IMR-90 (cell line): ENCODE measurements around the gene FUT4. TPM values are rescaled to one million over a fixed set of nuclear protein-coding genes. Genes with fewer than 3 reads are reported as not detected.

Experiments
- ATAC-seq: fragments of 200-7000 bp; cut with Tn5 transposase; 2 replicates; pipeline ENCODE4 v1.9.1; 2020; ENCODE audit warnings: low read depth, mild to moderate bottlenecking, moderate library complexity
- BruUV-seq: library from RNA; stranded (reverse); fragments of 400-500 nt; replicated peaks from 2 replicates; lab custom pipeline; 2021; lab: Mats Ljungman, UMichigan
- CTCF ChIA-PET: fragments of 300-600 bp; formaldehyde crosslinking; extraction: SDS; loops from one replicate; lab custom pipeline; 2021; ENCODE audit warnings: antibody characterized with exemption; lab: Yijun Ruan, JAX
- POLR2A ChIA-PET: fragments of 300-600 bp; sonication (Branson Sonifier 250); formaldehyde crosslinking; loops from one replicate; lab custom pipeline; 2022; ENCODE audit warnings: antibody characterized with exemption; ENCODE audit not compliant: unreplicated experiment; lab: Charles Lee
- DNase-seq: peaks from one replicate; pipeline ENCODE4 v3.0.0; 2013
- H2AFZ ChIP-seq: replicated peaks from 2 replicates; pipeline ENCODE3; 2013; ENCODE audit warnings: low read length, mild to moderate bottlenecking; ENCODE audit not compliant: poor library complexity
- H2AK5ac ChIP-seq: 2 replicates; pipeline ENCODE4 v1.6.1; 2013; ENCODE audit warnings: low read depth, low read length, inconsistent platforms
- H2AK9ac ChIP-seq: replicated peaks from 2 replicates; pipeline ENCODE3; 2013; ENCODE audit warnings: mild to moderate bottlenecking, low read depth, low read length, moderate library complexity; ENCODE audit not compliant: poor library complexity
- H2BK120ac ChIP-seq: 2 replicates; pipeline ENCODE4 v1.6.1; 2013; ENCODE audit warnings: low read depth, low read length, inconsistent platforms
- H2BK15ac ChIP-seq: 3 replicates; pipeline ENCODE4 v1.6.1; 2013; ENCODE audit warnings: low read depth, low read length, inconsistent platforms
- H2BK20ac ChIP-seq: 2 replicates; pipeline ENCODE4 v1.6.1; 2013; ENCODE audit warnings: low read depth, mild to moderate bottlenecking, inconsistent platforms, low read length, moderate library complexity
- H2BK5ac ChIP-seq: 2 replicates; pipeline ENCODE4 v1.6.1; 2013; ENCODE audit warnings: mild to moderate bottlenecking, low read depth, low read length, inconsistent platforms; ENCODE audit not compliant: poor library complexity, severe bottlenecking
- H3K14ac ChIP-seq: replicated peaks from 2 replicates; pipeline ENCODE4 v1.6.1; 2013; ENCODE audit warnings: low read depth, low read length, inconsistent platforms
- H3K18ac ChIP-seq: 2 replicates; pipeline ENCODE4 v1.6.1; 2013; ENCODE audit warnings: low read depth, low read length, control low read depth
- H3K23ac ChIP-seq: 2 replicates; pipeline ENCODE4 v1.6.1; 2013; ENCODE audit warnings: low read depth, low read length, inconsistent platforms
- H3K27ac ChIP-seq: 2 replicates; pipeline ENCODE4 v1.5.1; 2013; ENCODE audit warnings: mild to moderate bottlenecking, control low read depth, low read length; ENCODE audit not compliant: insufficient read depth
- H3K27me3 ChIP-seq: 2 replicates; pipeline ENCODE4 v1.6.1; 2013; ENCODE audit warnings: low read length; ENCODE audit not compliant: control insufficient read depth, insufficient read depth
- H3K36me3 ChIP-seq: 2 replicates; pipeline ENCODE4 v1.6.1; 2013; ENCODE audit warnings: low read length, mixed read lengths; ENCODE audit not compliant: control insufficient read depth, insufficient read depth
- H3K4ac ChIP-seq: 2 replicates; pipeline ENCODE4 v1.6.1; 2013; ENCODE audit warnings: low read depth, low read length, inconsistent platforms
- H3K4me1 ChIP-seq: 2 replicates; pipeline ENCODE4 v1.6.1; 2013; ENCODE audit warnings: low read length, mixed read lengths; ENCODE audit not compliant: control insufficient read depth, insufficient read depth
- H3K4me2 ChIP-seq: 2 replicates; pipeline ENCODE4 v1.6.1; 2013; ENCODE audit warnings: low read depth, mild to moderate bottlenecking, control low read depth, low read length, moderate library complexity
- H3K4me3 ChIP-seq: 2 replicates; pipeline ENCODE4 v1.5.1; 2013; ENCODE audit warnings: low read depth, mild to moderate bottlenecking, control low read depth, low read length, moderate library complexity; ENCODE audit not compliant: insufficient read depth
- H3K56ac ChIP-seq: 2 replicates; pipeline ENCODE4 v1.6.1; 2013; ENCODE audit warnings: low read length, inconsistent platforms; ENCODE audit not compliant: insufficient read depth; ENCODE audit errors: extremely low read depth
- H3K79me1 ChIP-seq, 2 experiments: 2 replicates each; pipeline ENCODE4 v1.6.1; 2013; ENCODE audit warnings: low read length in 2 of 2, inconsistent platforms in 1 of 2, low read depth in 1 of 2
- H3K9ac ChIP-seq: 2 replicates; pipeline ENCODE4 v1.6.1; 2013; ENCODE audit warnings: low read depth, low read length, control low read depth
- H3K9me1 ChIP-seq: 2 replicates; pipeline ENCODE4 v1.6.1; 2013; ENCODE audit warnings: low read length, inconsistent platforms; ENCODE audit not compliant: insufficient read depth
- H3K9me3 ChIP-seq: 2 replicates; pipeline ENCODE4 v1.6.1; 2013; ENCODE audit warnings: low read length; ENCODE audit not compliant: control insufficient read depth, insufficient read depth
- H4K20me1 ChIP-seq: 2 replicates; pipeline ENCODE4 v1.6.1; 2013; ENCODE audit warnings: low read length, inconsistent platforms; ENCODE audit not compliant: insufficient read depth
- H4K5ac ChIP-seq: 2 replicates; pipeline ENCODE4 v1.6.1; 2013; ENCODE audit warnings: mild to moderate bottlenecking, low read depth, low read length, control low read depth
- H4K8ac ChIP-seq, 2 experiments: 2 replicates each; pipeline ENCODE4 v1.6.1; 2013; ENCODE audit warnings: low read depth in 2 of 2, low read length in 2 of 2, control low read depth in 1 of 2, inconsistent platforms in 1 of 2
- H4K91ac ChIP-seq: 2 replicates; pipeline ENCODE4 v1.6.1; 2013; ENCODE audit warnings: low read depth, low read length, inconsistent platforms; ENCODE audit not compliant: insufficient read depth
- BHLHE40 ChIP-seq: fragments of 150-350 bp; IDR thresholded peaks from 2 replicates; pipeline ENCODE4 v1.6.1; 2016; ENCODE audit warnings: mild to moderate bottlenecking, low read depth, low read length
- CEBPB ChIP-seq: IDR thresholded peaks from 2 replicates; pipeline ENCODE4 v1.6.1; 2012; ENCODE audit warnings: low read depth, low read length, improper control_type of control experiment
- CHD1 ChIP-seq: IDR thresholded peaks from 2 replicates; pipeline ENCODE4 v1.6.1; 2012; ENCODE audit warnings: low read depth, low read length, improper control_type of control experiment
- CTCF ChIP-seq: conservative IDR thresholded peaks from 2 replicates; pipeline ENCODE4 v1.5.1; 2012; ENCODE audit warnings: mild to moderate bottlenecking, low read depth, low read length, improper control_type of control experiment
- ELK1 ChIP-seq: fragments of 150-350 bp; IDR thresholded peaks from 2 replicates; pipeline ENCODE4 v1.6.1; 2016; ENCODE audit warnings: low read depth, mild to moderate bottlenecking, low read length, moderate library complexity, borderline replicate concordance
- MAFK ChIP-seq: IDR thresholded peaks from 2 replicates; pipeline ENCODE4 v1.6.1; 2012; ENCODE audit warnings: low read depth, low read length, improper control_type of control experiment
- MAZ ChIP-seq: IDR thresholded peaks from 2 replicates; pipeline ENCODE4 v1.6.1; 2012; ENCODE audit warnings: low read depth, mild to moderate bottlenecking, low read length, improper control_type of control experiment, moderate library complexity, borderline replicate concordance
- MXI1 ChIP-seq: IDR thresholded peaks from 2 replicates; pipeline ENCODE4 v1.6.1; 2012; ENCODE audit warnings: low read depth, mild to moderate bottlenecking, low read length, moderate library complexity, borderline replicate concordance
- NFE2L2 ChIP-seq: fragments of 150-350 bp; IDR thresholded peaks from 2 replicates; pipeline ENCODE4 v1.6.1; 2016; ENCODE audit warnings: low read depth, mild to moderate bottlenecking, low read length
- POLR2A ChIP-seq: IDR thresholded peaks from 2 replicates; pipeline ENCODE4 v1.6.1; 2012; ENCODE audit warnings: mild to moderate bottlenecking, low read depth, low read length
- RAD21 ChIP-seq: IDR thresholded peaks from 2 replicates; pipeline ENCODE4 v1.6.1; 2012; ENCODE audit warnings: low read length, improper control_type of control experiment
- RCOR1 ChIP-seq: IDR thresholded peaks from 2 replicates; pipeline ENCODE4 v1.6.1; 2012; ENCODE audit warnings: mild to moderate bottlenecking, low read length, improper control_type of control experiment; ENCODE audit not compliant: insufficient replicate concordance
- RFX5 ChIP-seq: IDR thresholded peaks from 2 replicates; pipeline ENCODE4 v1.8.0; 2012; ENCODE audit warnings: low read depth, mild to moderate bottlenecking, low read length, moderate library complexity
- SMC3 ChIP-seq: fragments of 150-350 bp; IDR thresholded peaks from 2 replicates; pipeline ENCODE4 v1.6.1; 2016; ENCODE audit warnings: low read depth, mild to moderate bottlenecking, antibody characterized with exemption, low read length, moderate library complexity
- WGBS, 2 experiments: methylation state at CpG; one replicate each; pipeline versions ENCODE4 v1.1.5 to v1.1.7; 2013; ENCODE audit warnings: missing lambda C conversion rate in 2 of 2; ENCODE audit not compliant: insufficient read length in 1 of 2; ENCODE audit errors: extremely low coverage in 2 of 2; 5-methylcytosine and 5-hydroxymethylcytosine counted together
- dilution Hi-C: fragments of 300-500 bp; cut with HindIII; formaldehyde crosslinking; loops from one replicate; pipeline ENCODE4 v1.14.3; 2018; ENCODE audit warnings: low sequenced_read_pairs; ENCODE audit not compliant: unreplicated experiment
- in situ Hi-C: fragments of 300-500 bp; cut with MboI; formaldehyde crosslinking; loops from 3 replicates; pipeline ENCODE4 v1.14.3; 2019; ENCODE audit warnings: low sequenced_read_pairs, inconsistent platforms, mixed read lengths
- intact Hi-C: fragments of 100-400 bp; cut with micrococcal nuclease; formaldehyde crosslinking; loops from 2 replicates; pipeline ENCODE4 v1.10.0; 2022
- polyA plus RNA-seq, 3 experiments: library from polyadenylated mRNA; depleted of rRNA; stranded (reverse); fragments of >200 nt; gene quantifications; 2 replicates each; pipeline ENCODE4 v1.2.3, GENCODE V29; 2012; ENCODE audit warnings: low replicate concordance in 1 of 3
- total RNA-seq: library from RNA; depleted of rRNA; stranded (reverse); fragments of >200 nt; gene quantifications from 2 replicates; pipeline ENCODE4 v1.2.3, GENCODE V29; 2012

The FUT4 gene
- total and polyA plus RNA-seq, 2 of the 4 experiments (the other 2 are of a cell fraction), result 2.2 to 2.4 TPM

- intact Hi-C loops (no loop called here), in situ Hi-C loops (no loop called here), dilution Hi-C loops (no loop called here)
- Histone ChIP-seq H3K27me3 (peaks cover 8% of the 10 kb centered on the region; the same call in 1 of the 2 replicates), H3K56ac (no peak overlapping the region), H3K4ac (no peak overlapping the region), H3K9ac (no peak overlapping the region), H4K8ac (no peak overlapping the region), H3K9me1 (no peaks in the 10 kb centered on the region), H2AK9ac (no peak overlapping the region), H3K36me3 (no peaks in the 10 kb centered on the region), H3K9me3 (no peaks in the 10 kb centered on the region), H2BK120ac (no peak overlapping the region), H3K4me2 (no peak overlapping the region), H3K4me1 (peaks cover 2% of the 10 kb centered on the region), H3K14ac (no peak overlapping the region), H3K27ac (no peak overlapping the region), H2BK5ac (no peak overlapping the region), H4K5ac (no peak overlapping the region), H3K23ac (no peak overlapping the region), H3K4me3 (no peak overlapping the region), H2AK5ac (no peak overlapping the region), H2AFZ (no peak overlapping the region), H2BK15ac (no peak overlapping the region), H3K79me1 (no peaks in the 10 kb centered on the region), H4K20me1 (no peaks in the 10 kb centered on the region), H4K91ac (no peak overlapping the region), H3K18ac (no peak overlapping the region), H2BK20ac (no peak overlapping the region)
- BruUV-seq, result no TSS peak
- DNase-seq, result no peak
- POLR2A ChIA-PET, result no interaction called here
- no peak for ATAC-seq
- CTCF ChIA-PET, result interaction anchor here (1.5 kb wide), 1 partner anchor 12 kb away, joined by 3 read pairs; no protein-coding TSS in a partner anchor
- no CpG with 5 or more reads among the region's 5 CpGs for WGBS, 2 experiments
- TF ChIP-seq CHD1 (no peak), POLR2A (no peak), RCOR1 (no peak), ELK1 (no peak), RAD21 (no peak), SMC3 (no peak), MAFK (no peak), CEBPB (no peak), MXI1 (no peak), BHLHE40 (no peak), MAZ (no peak), RFX5 (no peak), CTCF (no peak), NFE2L2 (no peak)
Measured at GRCh38 chr11:94586546-94586945, 42.8 kb downstream of the FUT4 start.
